Tibial nerve (tissue), 3 donors: Measurements from ENCODE around the gene HCN1.

Experiments used
- POLR2A ChIP-seq, 2 donors: fragments of 450-650 bp; IDR thresholded peaks; one replicate each; pipeline ENCODE4 v1.6.1; 2017; ENCODE audit warnings: antibody characterized with exemption in 2 of 2, mild to moderate bottlenecking in 2 of 2, moderate library complexity in 2 of 2
- TF ChIP-seq, protein P1 (sequence below), 5 experiments: fragments of 200-600 bp in 3 of 5; fragments of 450-650 bp in 2 of 5; sonication (generic) in 3 of 5; IDR thresholded peaks; one replicate each; pipeline ENCODE4 v1.5.1; 2016 to 2019; ENCODE audit warnings: antibody characterized with exemption in 5 of 5, mild to moderate bottlenecking in 3 of 5, moderate library complexity in 2 of 5

DNA sequence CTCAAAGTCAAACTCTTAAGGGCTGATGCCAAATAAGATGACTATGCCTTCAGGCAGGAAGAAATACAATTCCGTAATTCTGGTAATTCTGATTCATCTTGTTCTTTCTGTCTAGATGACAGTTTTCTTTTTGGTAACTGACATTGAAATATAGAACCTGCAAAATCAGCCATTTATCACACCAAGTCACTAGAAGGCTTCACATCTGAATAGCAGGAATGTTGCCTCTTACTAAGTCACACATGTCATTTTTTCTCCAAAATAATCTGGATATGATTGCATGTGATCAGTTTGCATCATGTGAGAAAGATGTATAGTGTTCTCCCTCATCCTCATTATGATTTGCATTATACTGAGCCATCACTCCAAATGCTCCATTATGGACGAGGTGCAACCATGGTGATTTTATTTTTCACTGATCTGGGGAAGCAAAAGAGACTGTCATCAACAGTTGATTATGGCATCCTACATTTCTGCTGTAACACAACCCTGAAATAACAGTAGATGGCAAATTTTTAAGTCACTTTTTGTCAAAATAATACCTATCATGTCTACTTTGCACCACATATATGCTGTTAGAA lies 69.0 kb downstream of the HCN1 start:
- TF ChIP-seq, protein P1, sequence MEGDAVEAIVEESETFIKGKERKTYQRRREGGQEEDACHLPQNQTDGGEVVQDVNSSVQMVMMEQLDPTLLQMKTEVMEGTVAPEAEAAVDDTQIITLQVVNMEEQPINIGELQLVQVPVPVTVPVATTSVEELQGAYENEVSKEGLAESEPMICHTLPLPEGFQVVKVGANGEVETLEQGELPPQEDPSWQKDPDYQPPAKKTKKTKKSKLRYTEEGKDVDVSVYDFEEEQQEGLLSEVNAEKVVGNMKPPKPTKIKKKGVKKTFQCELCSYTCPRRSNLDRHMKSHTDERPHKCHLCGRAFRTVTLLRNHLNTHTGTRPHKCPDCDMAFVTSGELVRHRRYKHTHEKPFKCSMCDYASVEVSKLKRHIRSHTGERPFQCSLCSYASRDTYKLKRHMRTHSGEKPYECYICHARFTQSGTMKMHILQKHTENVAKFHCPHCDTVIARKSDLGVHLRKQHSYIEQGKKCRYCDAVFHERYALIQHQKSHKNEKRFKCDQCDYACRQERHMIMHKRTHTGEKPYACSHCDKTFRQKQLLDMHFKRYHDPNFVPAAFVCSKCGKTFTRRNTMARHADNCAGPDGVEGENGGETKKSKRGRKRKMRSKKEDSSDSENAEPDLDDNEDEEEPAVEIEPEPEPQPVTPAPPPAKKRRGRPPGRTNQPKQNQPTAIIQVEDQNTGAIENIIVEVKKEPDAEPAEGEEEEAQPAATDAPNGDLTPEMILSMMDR (IDR thresholded peaks at IDR 0.05) = no peak
- TF ChIP-seq POLR2A (IDR thresholded peaks at IDR 0.05) = no peak
